GM12878 (cell line): ENCODE data around the gene GIMAP6. TPM values are rescaled to one million over a fixed set of nuclear protein-coding genes. Genes with fewer than 3 reads are reported as not detected.
A peak's percentile ranks its signal among the peaks of the same experiment; 100 is the strongest.

Source experiments
- ATAC-seq: fragments of 200-7000 bp; cut with Tn5 transposase; 3 replicates; pipeline ENCODE4 v1.9.1; 2020; ENCODE audit warnings: mild to moderate bottlenecking, moderate library complexity
- BruUV-seq: library from RNA; stranded (reverse); fragments of 400-500 nt; replicated peaks from 2 replicates; lab custom pipeline; 2021; lab: Mats Ljungman, UMichigan
- CTCF ChIA-PET: fragments of 300-600 bp; sonication (Branson Sonifier 250); formaldehyde crosslinking; extraction: SDS; loops from one replicate; lab custom pipeline; 2021; ENCODE audit warnings: inconsistent platforms; lab: Yijun Ruan, JAX
- POLR2A ChIA-PET: fragments of 350-600 bp; formaldehyde crosslinking; extraction: SDS; loops from one replicate; lab custom pipeline; 2021; ENCODE audit warnings: inconsistent platforms; lab: Charles Lee
- RAD21 ChIA-PET: fragments of 300-600 bp; sonication (Branson Sonifier 250); formaldehyde crosslinking; loops from one replicate; lab custom pipeline; 2023; ENCODE audit warnings: antibody characterized with exemption; ENCODE audit not compliant: unreplicated experiment; lab: Charles Lee
- SMC1A ChIA-PET: fragments of 300-600 bp; sonication (Branson Sonifier 250); formaldehyde crosslinking; loops from one replicate; lab custom pipeline; 2023; ENCODE audit not compliant: unreplicated experiment, uncharacterized antibody; lab: Charles Lee
- DNase-seq: peaks from one replicate; pipeline ENCODE4 v3.0.0-alpha.2; 2011; ENCODE audit warnings: low read depth, low spot score
- FAIRE-seq: peaks from 3 replicates; lab custom pipeline; 2011; peaks lifted over from hg19 to GRCh38; lab: Jason Lieb, UNC
- H2AFZ ChIP-seq: 2 replicates; pipeline ENCODE4 v1.6.0; 2011; ENCODE audit warnings: low read depth, low read length, control low read depth; ENCODE audit not compliant: control insufficient read depth
- H3K27ac ChIP-seq: 2 replicates; pipeline ENCODE4 v1.5.1; 2011; ENCODE audit warnings: control low read depth; ENCODE audit not compliant: control insufficient read depth, insufficient read depth
- H3K27me3 ChIP-seq, 2 experiments: replicated peaks in 1 of 2; 2 replicates each; pipeline versions ENCODE4 v1.6.0 to v1.6.1; 2011; ENCODE audit warnings: low read length in 1 of 2; ENCODE audit not compliant: control insufficient read depth in 2 of 2, insufficient read depth in 2 of 2
- H3K36me3 ChIP-seq, 2 experiments: 2 replicates each; pipeline ENCODE4 v1.5.1; 2011; ENCODE audit warnings: low read length in 1 of 2; ENCODE audit not compliant: control insufficient read depth in 2 of 2, insufficient read depth in 2 of 2
- H3K4me1 ChIP-seq: 2 replicates; pipeline ENCODE4 v1.6.1; 2011; ENCODE audit warnings: mild to moderate bottlenecking, low read length, moderate library complexity, mixed read lengths; ENCODE audit not compliant: control insufficient read depth, insufficient read depth
- H3K4me2 ChIP-seq: 2 replicates; pipeline ENCODE4 v1.6.0; 2011; ENCODE audit warnings: control low read depth; ENCODE audit not compliant: control insufficient read depth, insufficient read depth
- H3K4me3 ChIP-seq: fragments of 200-600 bp; sonication (generic); 2 replicates; pipeline ENCODE4 v1.5.1; 2016
- H3K79me2 ChIP-seq: 2 replicates; pipeline ENCODE4 v1.6.0; 2011; ENCODE audit warnings: low read length; ENCODE audit not compliant: control insufficient read depth, insufficient read depth
- H3K9ac ChIP-seq: 2 replicates; pipeline ENCODE4 v1.8.0; 2011; ENCODE audit warnings: low read length, control low read depth, mixed read lengths; ENCODE audit not compliant: control insufficient read depth, insufficient read depth
- H3K9me3 ChIP-seq: replicated peaks from 3 replicates; pipeline ENCODE4 v1.5.1; 2011; ENCODE audit warnings: mild to moderate bottlenecking, low read length; ENCODE audit not compliant: control insufficient read depth, insufficient read depth
- H4K20me1 ChIP-seq: 2 replicates; pipeline ENCODE4 v1.6.0; 2011; ENCODE audit not compliant: control insufficient read depth, insufficient read depth
- ATF3 ChIP-seq: IDR thresholded peaks from 2 replicates; pipeline ENCODE4 v1.6.1; 2011; ENCODE audit warnings: low read depth, mild to moderate bottlenecking, low read length, moderate library complexity, borderline replicate concordance; ENCODE audit errors: extremely low read depth
- MYC ChIP-seq: IDR thresholded peaks from 2 replicates; pipeline ENCODE4 v1.6.1; 2011; ENCODE audit warnings: mild to moderate bottlenecking, low read length, moderate library complexity, inconsistent platforms; ENCODE audit not compliant: insufficient read depth, insufficient replicate concordance, insufficient read length, severe bottlenecking
- TCF3 ChIP-seq: IDR thresholded peaks from 2 replicates; pipeline ENCODE4 v1.6.1; 2012; ENCODE audit warnings: low read depth, mild to moderate bottlenecking, low read length, borderline replicate concordance; ENCODE audit not compliant: insufficient read depth
- YBX1 ChIP-seq: fragments of 450-650 bp; IDR thresholded peaks from 2 replicates; pipeline ENCODE4 v1.6.1; 2016; ENCODE audit warnings: antibody characterized with exemption
- in situ Hi-C: fragments of 300-500 bp; cut with MboI; formaldehyde crosslinking; loops from 9 replicates; pipeline ENCODE4 v1.14.3; 2018; ENCODE audit warnings: mixed read lengths
- intact Hi-C: fragments of 100-400 bp; cut with micrococcal nuclease; formaldehyde crosslinking; loops from one replicate; pipeline ENCODE4 v1.14.2; 2022; ENCODE audit not compliant: unreplicated experiment
- polyA plus RNA-seq, 11 experiments: library from polyadenylated mRNA; depleted of rRNA in 4 of 11; unstranded in 6 of 11; stranded (reverse) in 5 of 11; fragments of >200 nt; fragmentation: Nextera tagmentation in 4 of 11; fragmentation: Illumina TruSeq in 1 of 11; extraction: Ambion mirVana in 4 of 11; extraction: Trizol in 1 of 11; gene quantifications; 1 replicate in 1 of 11; 2 replicates in 10 of 11; pipeline versions ENCODE4 v1.2.1 to v1.2.3, GENCODE V29; 2011 to 2016; ENCODE audit warnings: inconsistent platforms in 2 of 11, missing spikeins in 2 of 11, low read depth in 1 of 11
- total RNA-seq, 4 experiments: library from RNA; depleted of rRNA in 3 of 4; stranded (reverse); fragments of >200 nt in 3 of 4; fragmentation: Illumina TruSeq in 1 of 4; extraction: Trizol in 1 of 4; gene quantifications; 2 replicates each; pipeline versions ENCODE4 v1.2.1 to v1.2.3, GENCODE V29; 2013 to 2021

GIMAP6 gene
- total and polyA plus RNA-seq, 10 of the 15 experiments (the other 5 are each of a cell fraction or from before 2014, with no cell fraction given): 6.2 to 49.2 (median 35.4) TPM

DNA sequence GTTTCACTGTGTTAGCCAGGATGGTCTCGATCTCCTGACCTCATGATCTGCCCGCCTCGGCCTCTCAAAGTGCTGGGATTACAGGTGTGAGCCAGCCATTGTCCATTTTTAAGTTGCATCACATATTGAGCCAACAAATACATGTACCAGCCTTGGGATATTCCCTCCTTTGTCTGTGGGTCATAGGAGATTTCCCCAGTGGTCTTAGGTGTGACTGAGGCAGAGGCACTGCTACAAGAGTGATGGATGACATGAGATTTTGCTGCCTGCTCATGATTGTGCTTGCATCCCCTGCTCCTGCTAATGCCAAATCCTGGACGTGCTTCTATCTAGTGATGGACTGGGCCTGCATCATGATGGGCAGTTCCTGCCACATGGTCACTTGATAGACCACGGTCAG lies 10.7 kb upstream of the GIMAP6 start (continued):
- TF ChIP-seq MYC (no peak), YBX1 (no peak), ATF3 (no peak)

DNA sequence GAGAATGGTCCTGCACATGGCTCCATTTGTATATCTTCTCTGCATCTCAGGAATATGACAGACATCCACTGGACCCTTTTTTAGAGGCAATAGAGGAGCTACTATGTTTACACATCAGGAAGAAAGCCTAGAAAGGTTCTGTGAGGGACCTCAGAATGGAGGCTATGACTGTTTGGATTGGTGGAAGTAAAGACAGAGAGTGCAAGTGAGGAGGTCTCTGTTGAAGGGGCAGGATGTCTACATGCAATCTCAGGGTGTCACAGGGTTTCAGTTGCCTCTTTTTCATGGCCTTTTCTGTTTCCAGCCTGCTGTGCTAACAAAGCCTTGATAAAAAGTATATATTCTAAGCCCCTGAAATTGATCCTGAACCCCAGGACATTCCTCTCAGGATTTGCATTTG lies 9.7 kb upstream of the GIMAP6 start:
- H3K4me3 ChIP-seq: no peak overlapping the region
- ChIA-PET RAD21 (no interaction called here), CTCF (interaction anchor here (1.6 kb wide), 1 partner anchor 9 kb away, joined by 3 read pairs; the partner anchor contains the start of gene GIMAP6), SMC1A (interaction anchor here (1.1 to 1.3 kb wide), 2 partner anchors 10 to 19 kb away, joined by 3 read pairs; partner anchors contain the start of gene GIMAP6), POLR2A (interaction anchor here (0.6 kb wide), 1 partner anchor 1351 kb away, joined by 3 read pairs; no protein-coding TSS in a partner anchor)
- no TSS peak for BruUV-seq
- TF ChIP-seq TCF3: no peak
- no peaks in the 10 kb centered on the region for H4K20me1 ChIP-seq
- intact Hi-C loops (no loop called here), in situ Hi-C loops (no loop called here)
- DNase-seq: no peak
- FAIRE-seq: peak; percentile 70
- H3K9me3 ChIP-seq: peaks cover 19% of the 10 kb centered on the region
- H3K9ac ChIP-seq: no peak overlapping the region
- no peak for ATAC-seq
- H2AFZ ChIP-seq: no peak overlapping the region
- no peaks in the 10 kb centered on the region for H3K27me3 ChIP-seq
- H3K27ac ChIP-seq: no peak overlapping the region
- H3K36me3 ChIP-seq: no peaks in the 10 kb centered on the region
- no peaks in the 10 kb centered on the region for H3K4me1 ChIP-seq
- H3K79me2 ChIP-seq: no peaks in the 10 kb centered on the region
- H3K4me2 ChIP-seq: no peak overlapping the region
